Measurements from ENCODE around the gene JPT1.
"Not testable (repeated sequence)": the region's sequence is repeated elsewhere in the genome, so short reads cannot be mapped to it uniquely, and the experiment has no call there.

JPT1 gene

GRCh38 chr17:75154195-75155106 lies at the start of gene JPT1:
TSS of gene JPT1 (minus strand) at chr17:75154512. CDS start at chr17:75154397, 115 bp downstream.
- peak; percentile 95 for DNase-seq

GRCh38 chr17:75199886-75200618 lies 45.7 kb upstream of the JPT1 start:
- no peak for DNase-seq

GRCh38 chr17:75194879-75195278 lies 40.6 kb upstream of the JPT1 start:
- no peak for DNase-seq

- DNase-seq: no peak
Measured at GRCh38 chr17:75191584-75191983, 37.3 kb upstream of the JPT1 start.

GRCh38 chr17:75188614-75189013 lies 34.3 kb upstream of the JPT1 start:
- no peak for DNase-seq

GRCh38 chr17:75183999-75184884 lies 29.9 kb upstream of the JPT1 start:
- no peak for DNase-seq

- peak; percentile 95 for DNase-seq
Measured at GRCh38 chr17:75182569-75183436, 28.5 kb upstream of the JPT1 start, which contains the start of gene SUMO2. TSS of gene SUMO2 (minus strand) at chr17:75182959. CDS start at chr17:75182834, 125 bp downstream.

- DNase-seq: no peak
Measured at GRCh38 chr17:75182319-75182568, 27.9 kb upstream of the JPT1 start.

- peak; percentile 13 for DNase-seq
Measured at GRCh38 chr17:75181608-75182318, 27.5 kb upstream of the JPT1 start.

GRCh38 chr17:75181110-75181509 lies 26.8 kb upstream of the JPT1 start:
- DNase-seq: no peak

- DNase-seq: no peak
Measured at GRCh38 chr17:75178453-75178852, 24.1 kb upstream of the JPT1 start.

- no peak for DNase-seq
Measured at GRCh38 chr17:75176625-75177024, 22.3 kb upstream of the JPT1 start.

GRCh38 chr17:75174996-75175395 lies 20.7 kb upstream of the JPT1 start:
- DNase-seq: no peak

GRCh38 chr17:75173526-75173925 lies 19.2 kb upstream of the JPT1 start:
- no peak for DNase-seq

GRCh38 chr17:75168998-75169397 lies 14.7 kb upstream of the JPT1 start:
- no peak for DNase-seq

- not testable (repeated sequence) for DNase-seq
Measured at GRCh38 chr17:75164606-75165005, 10.3 kb upstream of the JPT1 start.

GRCh38 chr17:75163074-75163473 lies 8.8 kb upstream of the JPT1 start:
- no peak for DNase-seq

GRCh38 chr17:75160211-75160610 lies 5.9 kb upstream of the JPT1 start:
- no peak for DNase-seq

- no peak for DNase-seq
Measured at GRCh38 chr17:75159196-75160031, 5.1 kb upstream of the JPT1 start.

- DNase-seq: not testable (repeated sequence)
Measured at GRCh38 chr17:75158480-75158879, 4.2 kb upstream of the JPT1 start.

Data from activated CD4-positive, alpha-beta T cell treated with anti-CD3 and anti-CD28 coated beads for 1 hour (primary cell).